ENCODE data around the gene ZSCAN5C.
"Not testable (repeated sequence)": the region's sequence is repeated elsewhere in the genome, so short reads cannot be mapped to it uniquely, and the experiment has no call there.

ZSCAN5C gene

DNA sequence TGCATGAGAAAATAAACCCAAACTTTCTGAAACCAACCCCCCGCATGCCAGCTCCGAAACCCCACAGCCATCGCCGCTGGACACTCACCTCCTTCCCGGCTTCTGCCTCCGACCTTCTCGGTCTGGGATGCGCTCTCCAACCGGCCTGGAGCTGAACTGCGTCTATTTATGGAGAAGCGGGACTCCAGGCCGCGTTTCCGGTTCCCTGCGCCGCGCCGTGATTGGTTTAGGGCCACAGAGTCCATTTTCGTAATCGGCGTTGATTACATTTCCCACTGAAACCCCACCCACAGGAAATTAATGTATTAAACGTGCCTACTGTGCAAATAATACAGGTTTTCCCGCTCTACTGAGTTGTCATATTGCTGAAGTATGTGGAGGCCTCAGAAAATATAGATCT is 4.4 kb upstream of the ZSCAN5C start, which contains the start of gene ZSCAN5B:
TSS of gene ZSCAN5B (minus strand) at position 138 of the 400 bp plus-strand sequence. CDS start 4,731 bp downstream, outside the sequence.
- not testable (repeated sequence) for DNase-seq

- no peak for DNase-seq
These were observed 2.4 kb upstream of the ZSCAN5C start for GRCh38 chr19:56199687-56200086.

GRCh38 chr19:56207581-56207980 is 5.5 kb downstream of the ZSCAN5C start:
- not testable (repeated sequence) for DNase-seq

DNA sequence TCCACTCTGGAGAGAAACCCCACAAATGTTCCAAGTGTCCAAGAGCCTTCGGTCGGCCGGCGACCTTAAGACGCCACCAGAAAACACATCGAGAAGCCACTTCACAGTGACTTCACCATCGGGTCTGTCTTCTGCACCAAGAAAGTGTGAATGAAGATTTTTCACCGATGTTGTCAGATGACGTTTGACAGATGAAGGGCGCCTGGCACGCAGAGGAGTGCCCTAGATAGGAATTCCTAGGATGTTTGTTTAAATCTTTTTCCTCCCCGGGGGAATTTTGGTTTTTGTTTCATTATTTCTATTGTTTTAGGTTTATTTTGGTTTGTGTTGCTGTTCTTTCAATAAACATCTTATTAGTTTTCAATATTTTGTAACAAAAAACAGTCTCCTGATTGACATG is 7.0 kb downstream of the ZSCAN5C start:
- no peak for DNase-seq

DNA sequence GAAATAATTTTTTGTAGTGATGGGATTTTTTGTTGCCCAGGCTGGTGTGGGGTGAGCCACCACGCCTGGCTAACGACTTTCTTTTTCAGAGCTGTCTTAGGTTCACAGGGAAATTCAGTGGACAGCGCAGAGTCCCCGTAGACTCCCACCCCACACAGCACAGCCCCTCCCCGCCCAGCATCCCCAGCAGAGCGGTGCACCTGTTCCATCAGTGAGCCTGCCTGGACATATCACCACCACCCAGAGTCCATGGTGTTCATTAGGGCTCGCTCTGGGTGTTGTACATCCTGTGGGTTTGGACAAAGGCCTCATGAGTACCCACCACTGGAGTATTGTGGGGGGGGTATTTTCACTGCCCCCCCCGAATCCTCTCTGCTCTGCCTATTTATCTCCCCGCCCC is 8.0 kb downstream of the ZSCAN5C start:
- DNase-seq: not testable (repeated sequence)

DNA sequence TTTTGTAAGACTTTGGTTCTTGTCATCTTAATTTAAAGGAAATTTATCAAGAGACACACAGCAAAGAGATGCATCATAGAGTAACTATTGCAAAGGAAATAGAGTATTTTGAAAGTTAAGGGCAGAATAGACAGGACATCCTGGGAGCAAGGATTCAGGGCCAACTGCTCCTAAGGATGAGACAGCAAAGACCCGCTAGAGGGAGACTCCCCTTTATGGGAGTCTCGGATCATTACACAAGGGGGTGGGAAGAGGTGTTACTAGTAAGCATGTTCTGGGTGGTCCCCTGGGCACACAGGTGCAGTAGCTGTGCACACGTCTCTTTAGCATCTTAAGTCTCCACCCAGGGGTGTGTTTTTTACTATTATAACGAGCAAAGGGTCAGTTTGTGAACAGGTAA is 9.6 kb downstream of the ZSCAN5C start:
- DNase-seq: no peak

DNA sequence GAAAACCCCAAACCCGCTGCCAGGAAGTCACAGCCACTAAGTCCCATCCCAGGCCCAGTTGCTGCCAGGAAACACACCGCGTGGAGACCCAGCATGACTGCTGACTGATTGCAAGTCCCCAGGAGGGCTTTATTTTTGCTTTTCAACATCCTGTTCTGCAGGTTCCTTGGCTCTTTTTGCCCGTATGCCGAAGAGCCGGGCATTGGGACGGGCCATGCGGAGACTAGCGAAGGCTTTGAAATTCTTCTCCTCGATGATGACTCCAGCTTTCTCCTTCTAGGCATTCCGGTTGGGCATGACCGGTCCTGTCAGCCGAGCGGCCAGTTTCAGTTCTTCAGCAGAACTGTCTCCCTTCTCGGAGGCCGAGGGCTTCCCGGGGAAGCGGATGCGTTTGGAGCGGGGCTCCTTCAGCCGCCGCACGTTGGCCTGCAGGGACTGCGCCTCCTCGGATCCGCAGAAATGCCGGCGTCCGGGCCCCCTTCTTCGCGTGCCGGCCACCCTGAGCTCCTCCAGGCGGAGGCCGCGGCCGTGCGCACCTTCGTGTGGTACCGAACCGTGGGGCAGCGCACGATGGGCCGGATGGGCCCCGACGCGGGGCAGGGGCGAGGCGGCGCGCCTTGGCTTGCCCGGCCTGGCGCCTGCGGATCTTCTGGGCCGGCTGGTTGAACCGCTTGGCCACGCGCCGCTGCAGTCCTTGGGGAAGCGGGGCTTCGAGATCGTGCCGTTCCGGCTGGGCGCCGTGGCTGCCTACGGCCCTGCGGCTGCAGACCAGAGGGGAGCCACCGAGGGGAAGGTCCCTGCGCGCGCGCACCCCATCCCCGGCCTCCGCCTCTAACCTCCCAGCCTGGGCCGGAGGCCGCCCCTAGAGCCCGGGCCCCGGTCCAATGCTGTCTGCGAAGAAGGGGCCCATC is 15.2 kb downstream of the ZSCAN5C start:
- DNase-seq: no peak

- DNase-seq: no peak
These were observed 16.9 kb downstream of the ZSCAN5C start for GRCh38 chr19:56218961-56219360.

DNA sequence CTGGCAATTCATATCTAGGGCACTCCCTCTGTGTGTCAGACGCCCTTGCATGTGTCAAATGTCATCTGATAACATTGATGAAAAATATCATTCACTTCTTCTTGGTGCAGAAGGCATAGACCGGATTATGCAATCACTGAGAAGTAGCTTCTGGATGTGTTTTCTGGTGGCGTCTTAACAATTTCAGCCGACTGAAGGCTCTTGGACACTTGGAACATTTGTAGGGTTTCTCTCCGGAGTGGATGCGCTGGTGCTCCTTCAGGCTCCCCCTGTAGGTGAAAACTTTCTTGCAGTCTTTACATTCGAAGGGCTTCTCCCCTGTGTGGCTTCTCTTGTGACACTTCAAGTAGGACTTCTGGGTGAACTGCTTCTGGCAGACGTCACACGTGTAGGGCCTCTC is 19.4 kb downstream of the ZSCAN5C start:
- not testable (repeated sequence) for DNase-seq

- DNase-seq: no peak
These were observed 19.8 kb downstream of the ZSCAN5C start for GRCh38 chr19:56221851-56222250.

- no peak for DNase-seq
These were observed 20.8 kb downstream of the ZSCAN5C start for GRCh38 chr19:56222901-56223300.

GRCh38 chr19:56223481-56223880 is 21.4 kb downstream of the ZSCAN5C start:
- no peak for DNase-seq

GRCh38 chr19:56245121-56245740 is 43.2 kb downstream of the ZSCAN5C start:
- DNase-seq: no peak

GRCh38 chr19:56245764-56246163 is 43.7 kb downstream of the ZSCAN5C start:
- not testable (repeated sequence) for DNase-seq

DNA sequence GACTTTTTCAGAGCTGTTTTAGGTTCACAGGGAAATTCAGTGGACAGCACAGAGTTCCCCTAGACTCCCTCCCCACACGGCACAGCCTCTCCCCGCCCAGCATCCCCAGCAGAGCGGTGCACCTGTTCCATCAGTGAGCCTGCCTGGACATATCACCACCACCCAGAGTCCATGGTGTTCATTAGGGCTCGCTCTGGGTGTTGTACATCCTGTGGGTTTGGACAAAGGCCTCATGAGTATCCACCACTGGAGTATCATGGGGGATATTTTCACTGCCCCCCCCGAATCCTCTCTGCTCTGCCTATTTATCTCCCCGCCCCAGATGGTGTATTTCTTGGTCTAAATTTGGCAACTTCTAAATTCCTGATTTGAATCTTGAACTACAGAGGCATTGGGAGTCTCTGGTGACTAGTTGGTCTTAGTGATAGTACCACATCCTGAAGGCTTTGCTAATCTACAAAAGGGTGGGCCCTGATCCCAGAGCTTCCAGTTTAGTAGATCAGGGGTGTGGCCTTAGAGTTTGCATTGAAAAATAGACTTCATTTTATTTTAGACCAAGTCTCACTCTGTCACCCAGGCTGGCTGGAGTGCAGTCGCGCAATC is 46.8 kb downstream of the ZSCAN5C start:
- not testable (repeated sequence) for DNase-seq

GRCh38 chr19:56252699-56253422 is 50.8 kb downstream of the ZSCAN5C start:
- DNase-seq: peak; percentile 76

- no peak for DNase-seq
These were observed 51.7 kb downstream of the ZSCAN5C start for GRCh38 chr19:56253737-56254136.

GRCh38 chr19:56258272-56258671 is 56.2 kb downstream of the ZSCAN5C start:
- DNase-seq: no peak
